Progenitor cell of endocrine pancreas (in vitro differentiated cells): ENCODE measurements around the gene C1S. TPM values are rescaled to one million over a fixed set of nuclear protein-coding genes. Genes with fewer than 3 reads are reported as not detected.
"Not testable (repeated sequence)": the region's sequence is repeated elsewhere in the genome, so short reads cannot be mapped to it uniquely, and the experiment has no call there.

ENCODE experiments used
- DNase-seq: peaks from one replicate; pipeline ENCODE4 v3.0.0; 2021; ENCODE audit warnings: low spot score; ENCODE audit not compliant: unreplicated experiment
- H3K27ac Mint-ChIP-seq: 2 replicates; pipeline ENCODE4 v1.8.0; 2021; ENCODE audit warnings: mild to moderate bottlenecking, moderate library complexity, mixed read lengths
- H3K27me3 Mint-ChIP-seq: 2 replicates; pipeline ENCODE4 v1.8.0; 2021; ENCODE audit warnings: mixed read lengths
- H3K36me3 Mint-ChIP-seq: 2 replicates; pipeline ENCODE4 v1.8.0; 2022; ENCODE audit warnings: mixed read lengths; ENCODE audit not compliant: insufficient read depth
- H3K4me1 Mint-ChIP-seq: 2 replicates; pipeline ENCODE4 v1.8.0; 2021; ENCODE audit warnings: low read depth, mixed read lengths
- H3K4me3 Mint-ChIP-seq: 2 replicates; pipeline ENCODE4 v1.8.0; 2021; ENCODE audit warnings: low read depth, mild to moderate bottlenecking, moderate library complexity, mixed read lengths
- H3K9me3 Mint-ChIP-seq: 2 replicates; pipeline ENCODE4 v1.8.0; 2021; ENCODE audit warnings: low read depth, mixed read lengths
- total RNA-seq: library from RNA; stranded (reverse); gene quantifications from 2 replicates; pipeline ENCODE4 v1.2.1, GENCODE V29; 2021
- TF ChIP-seq, protein P1 (sequence below): fragments of 200-600 bp; sonication (generic); IDR thresholded peaks from one replicate; pipeline ENCODE4 v1.5.0; 2021; ENCODE audit warnings: antibody characterized with exemption, mild to moderate bottlenecking; ENCODE audit not compliant: unreplicated experiment

C1S gene
- total RNA-seq, 1 donor from 2014 or later: 4.1 TPM

GRCh38 chr12:7101694-7102131, 41.2 kb downstream of the C1S start:
- H3K27ac Mint-ChIP-seq: no peak overlapping the region
- peaks cover 36% of the 10 kb centered on the region for H3K36me3 Mint-ChIP-seq
- H3K27me3 Mint-ChIP-seq: no peaks in the 10 kb centered on the region
- peaks cover 10% of the 10 kb centered on the region for H3K9me3 Mint-ChIP-seq
- TF ChIP-seq, protein P1, sequence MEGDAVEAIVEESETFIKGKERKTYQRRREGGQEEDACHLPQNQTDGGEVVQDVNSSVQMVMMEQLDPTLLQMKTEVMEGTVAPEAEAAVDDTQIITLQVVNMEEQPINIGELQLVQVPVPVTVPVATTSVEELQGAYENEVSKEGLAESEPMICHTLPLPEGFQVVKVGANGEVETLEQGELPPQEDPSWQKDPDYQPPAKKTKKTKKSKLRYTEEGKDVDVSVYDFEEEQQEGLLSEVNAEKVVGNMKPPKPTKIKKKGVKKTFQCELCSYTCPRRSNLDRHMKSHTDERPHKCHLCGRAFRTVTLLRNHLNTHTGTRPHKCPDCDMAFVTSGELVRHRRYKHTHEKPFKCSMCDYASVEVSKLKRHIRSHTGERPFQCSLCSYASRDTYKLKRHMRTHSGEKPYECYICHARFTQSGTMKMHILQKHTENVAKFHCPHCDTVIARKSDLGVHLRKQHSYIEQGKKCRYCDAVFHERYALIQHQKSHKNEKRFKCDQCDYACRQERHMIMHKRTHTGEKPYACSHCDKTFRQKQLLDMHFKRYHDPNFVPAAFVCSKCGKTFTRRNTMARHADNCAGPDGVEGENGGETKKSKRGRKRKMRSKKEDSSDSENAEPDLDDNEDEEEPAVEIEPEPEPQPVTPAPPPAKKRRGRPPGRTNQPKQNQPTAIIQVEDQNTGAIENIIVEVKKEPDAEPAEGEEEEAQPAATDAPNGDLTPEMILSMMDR: no peak
- H3K4me3 Mint-ChIP-seq: no peak overlapping the region
- no peak for DNase-seq
- H3K4me1 Mint-ChIP-seq: peaks cover 2% of the 10 kb centered on the region

DNA sequence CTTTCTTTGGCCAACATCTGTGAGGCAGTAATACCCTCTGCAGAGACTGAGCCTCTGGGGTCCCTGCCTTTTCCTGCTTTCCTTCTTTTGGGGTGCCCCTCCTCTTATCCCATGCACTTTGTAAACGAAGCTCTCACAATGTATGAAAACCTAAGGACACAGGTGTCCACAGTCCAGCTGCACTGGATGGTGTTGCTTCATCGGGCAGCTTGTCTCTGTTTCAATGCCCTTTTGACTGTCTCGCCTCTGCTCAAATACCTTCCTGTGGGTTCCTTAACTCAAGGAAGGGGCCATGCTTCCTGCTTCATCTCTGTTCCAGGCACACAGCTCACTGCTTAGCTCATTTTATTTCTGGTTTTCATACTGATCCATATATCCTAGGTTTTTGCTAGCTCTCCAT, 42.1 kb downstream of the C1S start:
- H3K36me3 Mint-ChIP-seq: peaks cover 37% of the 10 kb centered on the region
- TF ChIP-seq, protein P1: no peak
- DNase-seq: no peak
- no peak overlapping the region for H3K4me3 Mint-ChIP-seq
- H3K9me3 Mint-ChIP-seq: peaks cover 10% of the 10 kb centered on the region
- H3K27me3 Mint-ChIP-seq: no peaks in the 10 kb centered on the region
- H3K27ac Mint-ChIP-seq: no peak overlapping the region
- peaks cover 3% of the 10 kb centered on the region for H3K4me1 Mint-ChIP-seq

GRCh38 chr12:7103837-7104584, 43.5 kb downstream of the C1S start:
- Mint-ChIP-seq H3K4me1 (peaks cover 9% of the 10 kb centered on the region), H3K27me3 (no peaks in the 10 kb centered on the region), H3K36me3 (peaks cover 37% of the 10 kb centered on the region), H3K4me3 (no peak overlapping the region), H3K27ac (no peak overlapping the region), H3K9me3 (peaks cover 10% of the 10 kb centered on the region)
- TF ChIP-seq, protein P1: no peak
- no peak for DNase-seq

- no peak for DNase-seq
- H3K4me3 Mint-ChIP-seq: peak overlapping the region; percentile 44
- H3K36me3 Mint-ChIP-seq: peaks cover 33% of the 10 kb centered on the region
- no peak overlapping the region for H3K27ac Mint-ChIP-seq
- peaks cover 10% of the 10 kb centered on the region for H3K9me3 Mint-ChIP-seq
- peaks cover 11% of the 10 kb centered on the region for H3K4me1 Mint-ChIP-seq
- H3K27me3 Mint-ChIP-seq: no peaks in the 10 kb centered on the region
- TF ChIP-seq, protein P1: no peak
Measured at GRCh38 chr12:7106082-7106481, 45.6 kb downstream of the C1S start.

DNA sequence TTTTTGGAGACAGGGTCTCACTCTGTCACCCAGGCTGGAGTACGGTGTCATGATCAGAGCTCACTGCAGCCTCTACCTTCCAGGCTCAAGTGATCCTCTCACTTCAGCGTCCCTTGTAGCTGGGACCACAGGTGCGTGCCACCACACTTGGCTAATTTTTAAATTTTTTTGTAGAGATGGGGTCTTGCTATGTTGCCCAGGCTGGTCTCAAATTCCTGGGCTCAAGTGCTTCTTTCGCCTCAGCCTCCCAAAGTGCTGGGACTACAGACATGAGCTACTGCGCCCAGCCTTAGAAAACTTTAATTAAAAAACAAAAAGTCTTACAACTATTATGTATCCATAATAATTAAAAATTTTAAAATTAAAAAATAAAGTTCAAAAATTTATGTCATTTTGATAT, 46.7 kb downstream of the C1S start:
- not testable (repeated sequence) for H3K27ac Mint-ChIP-seq, H3K4me3 Mint-ChIP-seq, DNase-seq, H3K9me3 Mint-ChIP-seq, H3K27me3 Mint-ChIP-seq
- peaks cover 33% of the 10 kb centered on the region for H3K36me3 Mint-ChIP-seq
- H3K4me1 Mint-ChIP-seq: peaks cover 11% of the 10 kb centered on the region

GRCh38 chr12:7107636-7108002, 47.1 kb downstream of the C1S start:
- H3K27me3 Mint-ChIP-seq: no peaks in the 10 kb centered on the region
- H3K4me3 Mint-ChIP-seq: peak overlapping the region; percentile 94
- peaks cover 11% of the 10 kb centered on the region for H3K4me1 Mint-ChIP-seq
- TF ChIP-seq, protein P1: no peak
- H3K27ac Mint-ChIP-seq: peak overlapping the region; percentile 96
- DNase-seq: no peak
- peaks cover 29% of the 10 kb centered on the region for H3K36me3 Mint-ChIP-seq
- peaks cover 10% of the 10 kb centered on the region for H3K9me3 Mint-ChIP-seq
